Vagina (tissue), 2 donors: ENCODE measurements around the gene PRG3.

Experiments
- CTCF ChIP-seq, 3 experiments: fragments of 450-650 bp in 2 of 3; fragments of 200-600 bp in 1 of 3; sonication (generic) in 1 of 3; IDR thresholded peaks; one replicate each; pipeline ENCODE4 v1.5.1; 2017 to 2019; ENCODE audit warnings: antibody characterized with exemption in 3 of 3, mild to moderate bottlenecking in 2 of 3, moderate library complexity in 2 of 3
- POLR2A ChIP-seq, 2 donors: fragments of 450-650 bp; IDR thresholded peaks; one replicate each; pipeline ENCODE4 v1.6.1; 2017; ENCODE audit warnings: antibody characterized with exemption in 2 of 2, mild to moderate bottlenecking in 2 of 2, moderate library complexity in 2 of 2

DNA sequence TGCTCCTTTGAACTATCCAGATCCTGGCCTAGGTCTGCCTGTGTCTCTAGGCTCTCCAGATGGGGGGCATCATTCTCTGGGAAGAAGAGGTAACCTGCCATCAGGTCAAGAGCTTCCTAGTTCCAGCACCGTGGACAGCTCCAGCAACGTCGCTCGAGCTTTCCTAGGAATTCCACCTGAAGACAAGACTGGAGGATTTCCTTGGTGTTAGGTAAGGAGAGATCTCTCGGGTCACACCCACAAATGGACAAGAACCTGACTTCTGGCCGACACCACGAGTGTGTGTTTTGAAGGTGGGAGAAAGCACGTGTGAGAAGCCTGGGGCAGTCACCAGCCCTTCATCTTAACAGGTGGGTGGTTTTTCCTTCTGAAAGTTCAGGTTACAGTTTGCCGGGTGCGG, 1.2 kb downstream of the PRG3 start:
- TF ChIP-seq POLR2A (IDR thresholded peaks at IDR 0.05) (no peak), CTCF (IDR thresholded peaks at IDR 0.05) (no peak)
